Measurements from ENCODE around the gene LKAAEAR1.

DNA sequence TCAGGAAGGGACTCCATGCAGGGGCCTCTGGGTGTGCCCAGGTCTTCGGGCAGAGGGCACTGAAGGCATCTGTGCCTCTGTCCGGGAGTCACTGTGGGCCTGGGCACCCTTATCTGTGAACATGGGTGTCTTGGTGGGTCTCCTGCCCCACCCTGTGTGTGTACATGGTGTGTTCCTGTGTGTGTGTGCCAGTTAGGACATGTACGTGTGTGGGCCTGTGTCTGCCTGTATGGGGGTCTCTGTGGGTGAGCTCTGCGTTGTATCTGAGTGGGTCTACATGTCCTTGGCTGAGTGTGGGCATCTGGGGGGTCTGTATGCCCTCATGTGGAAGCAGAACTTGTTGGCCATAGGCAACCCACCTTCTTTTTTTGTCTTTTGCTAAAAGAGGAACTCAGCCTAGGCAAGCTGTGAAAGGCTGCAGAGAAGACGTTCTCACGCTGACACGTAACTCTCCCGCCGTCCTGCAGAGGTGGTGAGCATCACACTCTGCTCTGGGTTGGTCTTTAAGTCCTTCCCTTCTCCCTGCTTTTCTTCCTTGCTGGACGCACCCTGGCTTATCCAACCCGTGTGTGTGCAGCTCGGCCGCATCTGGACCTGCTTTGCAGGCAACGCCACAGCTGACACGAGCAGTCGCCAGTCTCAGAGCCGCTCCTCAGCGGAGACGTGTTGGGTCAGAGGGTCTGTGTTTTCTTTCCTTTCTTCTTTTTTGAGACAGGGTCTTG lies 23.7 kb upstream of the LKAAEAR1 start:
- TF ChIP-seq BCL6 (CRISPR knock-in tag; IDR thresholded peaks at IDR 0.05) (no peak), HMGXB3 (CRISPR knock-in tag; IDR thresholded peaks at IDR 0.05; ENCODE audit: borderline replicate concordance) (no peak), GPBP1L1 (CRISPR knock-in tag; IDR thresholded peaks at IDR 0.05) (no peak), NCOA2 (CRISPR knock-in tag; IDR thresholded peaks at IDR 0.05) (no peak), HMG20A (CRISPR knock-in tag; IDR thresholded peaks at IDR 0.05; ENCODE audit: borderline replicate concordance) (no peak), KLF13 (CRISPR knock-in tag; IDR thresholded peaks at IDR 0.05) (no peak), MTA3 (CRISPR knock-in tag; IDR thresholded peaks at IDR 0.05) (no peak), ARNT (IDR thresholded peaks at IDR 0.05) (no peak), POLR2AphosphoS2 (IDR thresholded peaks at IDR 0.05; ENCODE audit: low read depth, low read length) (no peak), ZBTB49 (CRISPR knock-in tag; IDR thresholded peaks at IDR 0.05; ENCODE audit: borderline replicate concordance) (no peak)
- TF ChIP-seq, protein P1, sequence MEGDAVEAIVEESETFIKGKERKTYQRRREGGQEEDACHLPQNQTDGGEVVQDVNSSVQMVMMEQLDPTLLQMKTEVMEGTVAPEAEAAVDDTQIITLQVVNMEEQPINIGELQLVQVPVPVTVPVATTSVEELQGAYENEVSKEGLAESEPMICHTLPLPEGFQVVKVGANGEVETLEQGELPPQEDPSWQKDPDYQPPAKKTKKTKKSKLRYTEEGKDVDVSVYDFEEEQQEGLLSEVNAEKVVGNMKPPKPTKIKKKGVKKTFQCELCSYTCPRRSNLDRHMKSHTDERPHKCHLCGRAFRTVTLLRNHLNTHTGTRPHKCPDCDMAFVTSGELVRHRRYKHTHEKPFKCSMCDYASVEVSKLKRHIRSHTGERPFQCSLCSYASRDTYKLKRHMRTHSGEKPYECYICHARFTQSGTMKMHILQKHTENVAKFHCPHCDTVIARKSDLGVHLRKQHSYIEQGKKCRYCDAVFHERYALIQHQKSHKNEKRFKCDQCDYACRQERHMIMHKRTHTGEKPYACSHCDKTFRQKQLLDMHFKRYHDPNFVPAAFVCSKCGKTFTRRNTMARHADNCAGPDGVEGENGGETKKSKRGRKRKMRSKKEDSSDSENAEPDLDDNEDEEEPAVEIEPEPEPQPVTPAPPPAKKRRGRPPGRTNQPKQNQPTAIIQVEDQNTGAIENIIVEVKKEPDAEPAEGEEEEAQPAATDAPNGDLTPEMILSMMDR (CRISPR knock-in tag; IDR thresholded peaks at IDR 0.05): no peak
- TF ChIP-seq, protein P2, sequence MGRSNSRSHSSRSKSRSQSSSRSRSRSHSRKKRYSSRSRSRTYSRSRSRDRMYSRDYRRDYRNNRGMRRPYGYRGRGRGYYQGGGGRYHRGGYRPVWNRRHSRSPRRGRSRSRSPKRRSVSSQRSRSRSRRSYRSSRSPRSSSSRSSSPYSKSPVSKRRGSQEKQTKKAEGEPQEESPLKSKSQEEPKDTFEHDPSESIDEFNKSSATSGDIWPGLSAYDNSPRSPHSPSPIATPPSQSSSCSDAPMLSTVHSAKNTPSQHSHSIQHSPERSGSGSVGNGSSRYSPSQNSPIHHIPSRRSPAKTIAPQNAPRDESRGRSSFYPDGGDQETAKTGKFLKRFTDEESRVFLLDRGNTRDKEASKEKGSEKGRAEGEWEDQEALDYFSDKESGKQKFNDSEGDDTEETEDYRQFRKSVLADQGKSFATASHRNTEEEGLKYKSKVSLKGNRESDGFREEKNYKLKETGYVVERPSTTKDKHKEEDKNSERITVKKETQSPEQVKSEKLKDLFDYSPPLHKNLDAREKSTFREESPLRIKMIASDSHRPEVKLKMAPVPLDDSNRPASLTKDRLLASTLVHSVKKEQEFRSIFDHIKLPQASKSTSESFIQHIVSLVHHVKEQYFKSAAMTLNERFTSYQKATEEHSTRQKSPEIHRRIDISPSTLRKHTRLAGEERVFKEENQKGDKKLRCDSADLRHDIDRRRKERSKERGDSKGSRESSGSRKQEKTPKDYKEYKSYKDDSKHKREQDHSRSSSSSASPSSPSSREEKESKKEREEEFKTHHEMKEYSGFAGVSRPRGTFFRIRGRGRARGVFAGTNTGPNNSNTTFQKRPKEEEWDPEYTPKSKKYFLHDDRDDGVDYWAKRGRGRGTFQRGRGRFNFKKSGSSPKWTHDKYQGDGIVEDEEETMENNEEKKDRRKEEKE (IDR thresholded peaks at IDR 0.05): no peak

All from HepG2 (cell line).